Cortex of kidney (tissue), 1 donor: ENCODE data around the gene GRAMD1B.
"Not testable (repeated sequence)": the region's sequence is repeated elsewhere in the genome, so short reads cannot be mapped to it uniquely, and the experiment has no call there.

Experiments used
- DNase-seq: peaks from one replicate; lab custom pipeline; 2025; lab: John Stamatoyannopoulos, UW

Gene GRAMD1B

DNA sequence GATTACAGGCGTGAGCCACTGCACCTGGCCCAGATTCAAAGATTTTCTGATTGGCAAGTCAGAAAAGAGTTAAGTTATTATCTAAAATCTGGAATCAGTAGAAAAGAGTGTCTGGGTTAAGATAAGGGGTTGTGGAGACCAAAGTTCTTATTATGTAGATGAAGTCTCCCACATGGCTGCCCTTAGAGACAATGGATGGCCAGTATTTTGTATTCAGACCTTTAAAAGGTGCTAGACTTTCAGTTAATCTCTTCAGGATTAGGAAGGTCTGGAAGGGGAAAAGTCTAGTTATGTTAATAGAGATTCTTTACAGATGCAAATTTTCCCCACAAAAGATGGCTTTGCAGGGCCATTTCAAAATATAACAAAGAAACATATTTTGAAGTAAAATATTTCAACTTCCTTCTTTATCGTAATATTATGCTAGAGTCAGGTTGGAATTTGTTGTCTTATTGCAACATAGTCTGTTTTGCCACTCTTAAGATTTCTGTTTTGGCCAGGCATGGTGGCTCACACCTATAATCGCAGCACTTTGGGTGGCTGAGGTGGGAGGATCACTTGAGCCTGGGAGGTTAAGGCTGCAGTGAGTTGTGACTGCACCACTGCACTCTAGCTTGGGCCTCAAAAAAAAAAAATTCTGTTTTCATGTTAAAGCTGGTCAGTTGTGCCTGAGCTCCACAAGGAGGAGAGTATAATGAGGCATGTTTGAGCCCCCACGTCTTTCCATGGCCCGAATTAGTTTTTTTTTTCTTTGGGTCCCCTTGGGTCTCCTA, 14.0 kb downstream of the GRAMD1B start:
- DNase-seq, result no peak

DNA sequence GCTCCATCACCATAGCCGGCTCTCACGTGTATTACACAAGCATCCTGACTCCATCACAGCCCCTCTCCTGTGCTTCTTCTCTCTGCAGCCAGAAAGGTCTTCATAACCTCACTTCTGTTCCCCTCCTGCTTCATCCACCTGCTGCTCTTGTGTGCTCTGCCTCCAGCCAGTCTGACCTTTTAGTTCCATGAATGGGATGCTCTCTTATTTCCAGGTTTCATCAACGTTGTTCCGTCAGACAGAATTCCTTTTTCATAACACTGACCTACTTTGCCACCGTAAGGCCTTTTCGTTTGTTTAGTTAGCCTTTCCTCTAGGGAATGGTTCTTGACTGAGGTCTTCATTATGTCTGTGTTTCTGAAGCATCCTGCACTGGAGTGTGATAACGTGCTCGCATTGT, 18.8 kb downstream of the GRAMD1B start:
- no peak for DNase-seq

DNA sequence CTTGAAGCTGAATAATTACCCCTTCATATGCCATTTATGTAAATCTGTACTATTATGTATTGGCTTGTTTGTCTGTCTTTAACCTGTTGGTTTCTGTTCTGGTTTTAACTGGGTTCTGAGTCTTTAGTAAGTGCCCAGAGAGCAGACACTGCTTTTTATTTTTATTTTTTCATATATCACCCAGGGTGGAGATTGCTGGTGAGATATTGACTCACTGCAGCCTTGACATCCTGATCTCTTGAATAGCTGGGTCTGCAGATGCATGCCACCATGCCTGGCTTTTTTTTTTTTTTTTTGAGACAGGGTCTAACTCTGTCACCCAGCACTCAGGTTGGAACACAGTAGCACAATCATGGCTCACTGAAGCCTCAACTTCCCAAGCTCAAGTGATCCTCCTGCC, 19.4 kb downstream of the GRAMD1B start:
- DNase-seq, result no peak

DNA sequence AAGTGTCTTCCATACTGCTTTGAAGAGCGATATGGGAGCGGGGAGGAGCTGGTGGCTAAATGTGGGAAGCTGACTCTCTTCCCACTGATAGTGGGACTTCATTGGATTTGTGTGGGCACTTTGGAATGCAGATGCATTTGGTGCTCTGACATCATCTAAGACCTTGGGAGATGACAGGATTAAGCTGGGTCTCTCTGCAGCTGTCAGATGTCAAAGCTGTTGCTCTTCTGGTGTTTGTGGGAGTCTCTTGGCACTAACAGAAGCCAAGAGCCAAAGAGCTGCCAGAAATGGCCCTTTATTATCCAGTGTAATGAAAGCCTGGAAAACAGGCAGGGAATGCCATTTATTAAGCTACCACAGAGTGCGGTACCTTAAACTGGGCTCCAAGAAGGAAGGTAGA, 20.6 kb downstream of the GRAMD1B start:
- no peak for DNase-seq

DNA sequence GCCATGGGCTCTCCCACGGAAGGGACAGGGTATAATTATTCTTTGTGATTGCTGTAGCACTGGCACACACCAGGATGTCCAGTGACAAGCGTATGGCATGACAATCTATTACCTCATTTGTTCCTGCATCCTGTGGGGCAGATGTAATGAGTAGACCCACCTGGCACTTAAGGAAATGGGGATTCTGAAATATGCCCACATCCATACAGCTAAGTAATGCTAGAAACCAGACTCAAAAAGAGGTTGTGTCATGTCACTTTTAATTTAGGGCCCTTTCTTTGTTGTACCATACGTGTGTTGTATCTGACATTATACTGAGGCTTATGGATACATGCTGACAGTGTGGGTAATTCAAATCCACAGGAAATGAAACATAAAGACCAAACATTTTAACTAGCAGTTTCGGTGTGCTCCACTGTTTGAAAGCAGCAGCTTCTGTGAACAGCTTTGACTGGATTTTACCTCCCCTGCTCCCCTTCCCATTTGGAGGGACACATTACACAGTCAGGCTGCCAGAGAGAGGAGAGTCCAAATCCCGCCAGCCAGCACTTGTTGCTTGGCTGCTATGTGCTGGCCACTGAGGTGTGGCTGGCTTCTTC, 21.2 kb downstream of the GRAMD1B start:
- no peak for DNase-seq

DNA sequence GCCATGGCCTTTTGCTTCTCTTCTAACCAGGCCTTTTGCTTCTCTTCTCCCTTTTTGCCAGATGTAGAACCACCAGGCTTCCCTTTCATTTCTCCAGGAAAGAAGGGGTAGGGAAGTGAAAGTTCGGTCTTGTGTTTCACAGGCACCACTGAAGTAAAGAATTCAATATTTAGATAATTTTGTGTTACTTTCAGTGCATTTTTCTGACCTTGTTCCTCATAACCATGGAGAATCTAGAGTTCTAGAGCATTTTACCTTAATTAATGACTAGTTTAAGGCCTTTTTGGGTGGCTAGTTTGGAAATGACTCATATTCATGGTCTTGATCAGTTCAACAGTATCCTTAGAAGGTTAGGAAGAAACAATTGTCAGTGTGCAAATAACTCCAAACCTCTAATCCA, 22.7 kb downstream of the GRAMD1B start:
- no peak for DNase-seq

DNA sequence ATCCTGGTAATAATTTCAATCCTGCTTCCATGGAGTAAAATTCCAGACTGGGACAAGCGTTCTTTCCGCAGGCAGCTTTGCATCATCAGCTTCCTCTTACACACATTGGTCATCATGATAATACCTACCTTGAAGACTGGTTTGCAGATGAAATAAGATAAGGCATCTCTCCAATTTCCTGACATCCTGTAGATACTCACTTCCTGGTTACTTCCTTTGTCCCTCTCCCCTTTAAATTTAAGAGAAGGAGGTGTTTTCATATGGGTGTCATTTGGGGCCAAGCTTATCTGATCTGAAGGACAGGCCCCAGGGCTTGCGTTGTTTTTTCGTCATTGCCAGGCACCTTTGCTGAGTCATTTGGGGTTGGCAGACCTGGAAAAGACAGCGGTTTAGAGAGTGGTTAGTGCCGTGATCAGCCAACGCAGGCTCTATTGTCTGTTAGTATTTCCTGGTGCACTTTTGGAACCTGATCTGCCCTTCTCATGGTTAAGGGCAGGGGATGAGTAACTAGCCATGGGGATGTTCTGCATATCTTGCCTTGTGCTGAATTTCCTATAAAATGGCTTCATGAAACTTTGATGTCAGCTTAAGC, 24.1 kb downstream of the GRAMD1B start:
- no peak for DNase-seq

DNA sequence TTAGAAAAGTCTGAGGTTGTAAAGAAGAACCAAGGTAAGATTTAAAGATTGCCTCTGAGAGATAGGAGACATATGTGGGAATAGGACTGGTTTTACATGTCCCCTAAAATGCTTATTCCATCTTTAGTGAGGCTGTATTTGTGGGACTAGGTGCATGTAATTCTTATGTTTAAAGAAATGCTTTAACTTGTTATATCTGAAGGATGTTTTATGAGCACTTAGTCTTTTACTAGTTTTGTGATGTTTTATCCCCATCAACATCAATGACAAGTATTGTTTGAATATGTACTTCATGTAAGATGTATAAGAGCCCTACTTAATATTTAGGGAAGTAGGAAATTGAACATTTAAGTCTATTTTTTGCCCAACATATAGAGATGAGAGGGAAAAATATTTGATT, 24.7 kb downstream of the GRAMD1B start:
- DNase-seq, result no peak

DNA sequence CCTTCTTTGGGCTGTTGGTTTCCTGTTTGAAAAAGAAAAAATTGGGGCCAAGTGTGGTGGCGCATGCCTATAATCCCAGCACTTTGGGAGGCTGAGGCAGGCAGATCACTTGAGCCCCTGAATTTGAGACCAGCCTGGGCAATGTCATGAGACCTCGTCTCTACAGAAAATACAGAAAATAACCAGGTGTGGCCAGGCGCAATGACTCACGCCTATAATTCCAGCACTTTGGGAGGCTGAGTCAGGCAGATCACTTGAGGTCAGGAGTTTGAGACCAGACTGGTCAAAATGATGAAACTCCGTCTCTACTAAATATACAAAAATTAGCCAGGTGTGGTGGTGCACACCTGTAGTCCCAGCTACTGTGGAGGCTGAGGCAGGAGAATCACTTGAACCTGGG, 26.4 kb downstream of the GRAMD1B start:
- not testable (repeated sequence) for DNase-seq

DNA sequence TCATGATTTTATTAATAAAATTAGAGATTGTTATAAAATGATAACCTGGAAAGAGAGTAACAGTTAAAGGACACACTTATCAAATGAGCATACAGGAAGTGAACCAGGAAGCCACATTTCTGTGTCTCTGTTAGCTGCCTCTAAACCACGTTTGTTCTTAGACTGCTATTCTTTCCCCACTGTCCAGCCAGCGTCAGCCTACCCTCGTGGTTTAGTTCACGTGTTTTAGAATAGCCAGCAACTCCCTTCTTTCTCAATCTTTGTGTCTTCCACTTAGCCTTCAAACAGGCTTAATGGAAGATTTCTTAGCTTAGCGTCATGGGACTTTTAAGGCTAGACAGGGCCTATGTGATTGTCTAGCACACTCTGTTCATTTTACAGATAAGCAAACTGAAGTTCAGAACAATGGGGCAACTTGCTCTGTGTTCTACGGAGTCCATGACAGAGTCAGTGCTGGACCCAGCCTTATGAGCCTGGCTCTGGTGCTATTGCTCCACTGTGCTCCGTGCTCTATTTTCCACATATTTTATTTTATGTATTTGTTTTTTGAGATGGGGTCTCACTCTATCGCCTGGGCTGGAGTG, 27.2 kb downstream of the GRAMD1B start:
- no peak for DNase-seq

DNA sequence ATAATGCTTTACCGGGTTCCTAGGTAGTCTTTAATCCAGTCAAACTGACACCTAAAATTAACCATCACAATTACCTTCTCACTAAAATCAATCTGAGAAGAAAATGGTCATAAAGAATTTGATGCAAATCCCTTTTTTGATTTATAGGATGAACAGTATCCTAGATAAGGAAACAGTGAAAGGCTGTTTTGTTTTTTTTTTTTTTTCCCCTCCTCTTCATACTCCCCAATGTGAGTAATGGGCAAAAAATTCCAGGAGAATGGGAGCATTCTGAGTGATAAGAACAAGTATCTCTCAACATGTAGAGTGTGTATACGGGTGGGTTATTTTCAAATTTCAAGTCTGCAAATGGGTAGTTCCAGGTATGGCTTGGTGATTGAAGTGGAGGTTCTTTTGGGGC, 28.4 kb downstream of the GRAMD1B start:
- no peak for DNase-seq

DNA sequence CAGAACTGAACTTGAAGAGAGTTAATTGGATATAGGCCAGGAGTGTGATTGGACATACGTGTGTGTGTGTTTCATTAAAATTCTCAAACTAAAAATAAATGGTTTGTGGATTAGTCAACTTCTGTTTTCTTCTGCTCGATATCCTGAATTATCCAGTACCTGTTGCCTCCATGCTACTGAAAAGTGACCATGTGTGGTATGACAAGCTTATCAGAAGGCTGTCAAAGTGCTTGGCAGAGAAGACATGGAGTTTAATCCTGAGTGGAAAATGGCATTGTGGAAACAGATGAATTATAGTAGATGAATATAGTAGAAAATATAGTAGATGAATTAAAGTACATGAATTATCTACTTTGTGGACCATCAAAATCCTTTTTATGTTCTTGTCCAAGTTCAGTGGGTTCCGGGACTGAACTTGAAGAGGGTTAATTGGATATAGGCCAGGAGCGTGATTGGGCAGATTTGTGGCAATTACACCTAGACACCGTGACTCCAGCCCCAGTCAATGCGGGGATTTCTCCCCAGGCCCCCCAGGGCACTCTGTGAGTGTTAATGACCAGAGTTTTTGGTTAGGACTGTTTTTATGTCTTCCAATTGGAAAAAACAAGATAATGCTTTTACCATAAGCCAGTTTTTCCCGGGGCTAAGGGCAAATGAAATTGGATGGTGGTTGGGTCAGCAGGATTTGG, 30.1 kb downstream of the GRAMD1B start:
- DNase-seq, result no peak

DNA sequence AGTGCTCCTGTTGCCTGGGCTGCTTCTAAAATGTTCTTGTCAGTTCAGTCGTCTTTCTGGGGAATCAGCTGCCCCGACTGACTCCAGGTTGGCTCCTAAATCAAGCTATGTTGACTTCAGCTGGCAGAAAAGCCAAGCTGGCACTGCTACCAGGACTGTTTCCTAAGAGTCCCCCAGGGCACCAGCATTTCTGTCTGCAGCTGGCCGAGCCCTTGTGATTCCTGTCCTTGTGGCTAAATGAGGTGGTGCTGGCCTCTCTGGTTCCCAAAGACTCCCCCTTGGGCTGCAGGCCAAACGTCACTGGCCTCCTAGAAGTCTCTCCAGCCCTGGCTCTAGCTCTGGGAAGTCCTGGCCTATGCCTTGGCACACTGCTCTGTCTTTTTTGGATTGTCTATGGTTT, 31.1 kb downstream of the GRAMD1B start:
- DNase-seq, result no peak

DNA sequence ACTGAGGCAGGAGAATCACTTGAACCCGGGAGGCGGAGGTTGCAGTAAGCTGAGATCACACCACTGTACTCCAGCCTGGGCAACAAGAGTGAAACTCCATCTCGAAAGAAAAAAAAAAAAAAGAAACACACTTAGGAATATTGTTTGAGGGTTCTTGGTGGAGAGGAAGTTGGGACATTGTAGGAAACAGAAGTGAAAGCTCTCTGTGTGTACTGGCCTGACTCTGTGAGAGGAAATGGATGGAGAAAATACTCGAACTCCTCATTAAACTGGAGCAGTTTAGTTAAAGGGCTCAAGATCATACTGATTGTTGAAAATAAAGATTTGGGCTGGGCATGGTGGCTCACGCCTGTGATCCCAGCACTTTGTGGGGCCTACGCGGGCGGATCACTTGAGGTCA, 35.6 kb downstream of the GRAMD1B start:
- DNase-seq, result not testable (repeated sequence)

DNA sequence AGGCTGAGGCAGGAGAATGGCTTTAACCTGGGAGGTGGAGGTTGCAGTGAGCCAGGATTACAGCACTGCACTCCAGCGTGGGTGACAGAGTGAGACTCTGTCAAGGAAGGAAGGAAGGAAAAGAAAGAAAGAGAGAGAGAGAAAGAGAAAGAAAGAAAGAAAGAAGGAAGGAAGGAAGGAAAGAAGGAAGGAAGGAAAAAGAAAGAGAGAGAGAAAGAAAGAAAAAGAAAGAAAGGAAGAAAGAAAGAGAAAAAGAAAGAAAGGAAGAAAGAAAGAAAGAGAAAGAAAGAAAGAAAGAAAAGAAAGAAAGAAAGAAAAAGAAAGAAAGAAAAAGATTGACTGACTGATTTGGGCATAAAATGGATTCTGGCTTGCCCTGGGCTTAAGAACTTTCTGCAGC, 36.1 kb downstream of the GRAMD1B start:
- DNase-seq, result not testable (repeated sequence)

DNA sequence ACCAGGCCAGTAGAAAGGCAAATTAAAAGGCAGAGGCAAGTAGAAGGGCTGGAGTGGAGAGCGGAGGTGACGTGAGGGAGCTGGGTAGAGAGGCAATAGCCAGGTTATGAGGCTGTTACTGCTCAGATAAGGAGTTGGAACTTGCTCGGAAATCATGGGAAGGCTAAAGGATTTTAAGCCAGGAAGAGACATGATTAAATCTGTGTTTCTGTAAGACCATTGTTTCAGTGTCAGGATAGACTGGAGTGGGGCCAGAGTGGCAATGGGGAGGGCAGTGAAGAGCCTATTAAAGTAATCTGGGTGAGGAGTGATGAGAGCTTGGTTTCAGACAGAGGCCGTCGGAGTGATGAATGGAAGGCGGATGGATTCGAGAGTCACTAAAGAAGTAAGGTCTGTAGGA, 39.0 kb downstream of the GRAMD1B start:
- DNase-seq, result no peak

DNA sequence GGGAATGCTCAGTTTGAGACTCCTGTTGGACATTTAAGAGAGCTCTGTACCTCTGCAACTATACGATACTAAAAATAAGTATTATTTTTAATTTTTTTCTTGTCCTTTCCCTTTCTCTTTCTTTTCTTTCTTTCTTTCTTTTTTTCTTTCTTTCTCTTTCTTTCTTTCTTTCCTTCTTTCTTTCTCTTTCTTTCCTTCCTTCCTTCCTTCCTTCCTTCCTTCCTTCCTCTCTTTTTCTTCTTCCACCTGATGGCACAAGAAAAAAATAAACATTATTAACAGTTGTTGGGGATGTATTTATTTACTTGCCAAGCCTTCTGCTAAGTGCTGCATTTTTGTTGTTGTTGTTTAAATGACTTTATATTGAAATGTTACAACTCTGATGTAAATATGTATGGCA, 39.5 kb downstream of the GRAMD1B start:
- no peak for DNase-seq

DNA sequence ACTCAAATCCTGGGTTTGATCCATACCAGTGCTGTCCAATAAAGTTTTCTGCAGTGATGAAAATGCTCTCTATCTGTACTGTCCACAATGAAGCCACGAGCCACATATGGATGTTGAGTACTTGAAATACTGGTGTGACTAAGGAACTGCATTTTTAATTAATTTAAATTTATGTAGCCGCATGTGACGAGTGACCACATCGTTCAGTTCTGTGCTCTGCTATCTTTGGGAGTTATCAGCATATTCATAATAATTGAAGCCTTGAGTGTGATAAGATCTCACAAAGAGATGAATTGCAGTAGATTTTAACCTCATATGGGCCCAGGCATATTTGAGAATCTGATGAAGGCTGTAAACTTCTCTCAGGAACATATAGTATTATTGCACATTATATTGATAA, 40.8 kb downstream of the GRAMD1B start:
- no peak for DNase-seq

DNA sequence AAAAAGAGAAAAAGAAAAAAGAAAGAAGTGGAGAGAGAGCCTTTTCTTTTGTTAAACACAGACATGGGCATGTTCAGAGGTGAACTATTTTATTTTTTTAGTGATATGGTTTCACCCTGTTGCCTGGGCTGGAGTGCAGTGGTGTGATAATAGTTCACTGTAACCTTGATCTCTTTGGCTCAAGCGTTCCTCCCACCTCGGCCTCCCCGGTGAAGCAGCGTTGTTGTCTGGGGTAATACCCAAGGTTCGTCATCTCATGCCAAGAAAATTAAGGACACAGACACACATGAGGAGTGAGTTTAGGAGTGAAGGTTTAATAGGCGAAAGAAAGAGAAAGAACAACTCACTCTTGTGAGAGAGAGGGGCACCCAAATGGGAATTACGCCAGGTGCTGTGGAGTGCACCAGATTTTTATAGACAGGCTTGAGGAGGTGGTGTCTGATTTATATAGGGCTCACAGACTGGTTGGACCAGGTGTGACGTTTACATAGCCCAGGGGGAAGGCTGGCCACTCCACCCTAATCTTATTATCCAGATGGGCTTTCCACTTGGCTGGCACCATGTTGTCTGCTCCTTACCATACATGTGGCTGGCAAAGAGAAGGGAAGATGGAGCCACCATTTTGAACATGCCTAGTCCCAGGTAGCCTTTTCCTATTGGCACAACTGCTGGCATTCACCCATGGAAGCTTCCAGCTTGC, 42.3 kb downstream of the GRAMD1B start:
- no peak for DNase-seq

DNA sequence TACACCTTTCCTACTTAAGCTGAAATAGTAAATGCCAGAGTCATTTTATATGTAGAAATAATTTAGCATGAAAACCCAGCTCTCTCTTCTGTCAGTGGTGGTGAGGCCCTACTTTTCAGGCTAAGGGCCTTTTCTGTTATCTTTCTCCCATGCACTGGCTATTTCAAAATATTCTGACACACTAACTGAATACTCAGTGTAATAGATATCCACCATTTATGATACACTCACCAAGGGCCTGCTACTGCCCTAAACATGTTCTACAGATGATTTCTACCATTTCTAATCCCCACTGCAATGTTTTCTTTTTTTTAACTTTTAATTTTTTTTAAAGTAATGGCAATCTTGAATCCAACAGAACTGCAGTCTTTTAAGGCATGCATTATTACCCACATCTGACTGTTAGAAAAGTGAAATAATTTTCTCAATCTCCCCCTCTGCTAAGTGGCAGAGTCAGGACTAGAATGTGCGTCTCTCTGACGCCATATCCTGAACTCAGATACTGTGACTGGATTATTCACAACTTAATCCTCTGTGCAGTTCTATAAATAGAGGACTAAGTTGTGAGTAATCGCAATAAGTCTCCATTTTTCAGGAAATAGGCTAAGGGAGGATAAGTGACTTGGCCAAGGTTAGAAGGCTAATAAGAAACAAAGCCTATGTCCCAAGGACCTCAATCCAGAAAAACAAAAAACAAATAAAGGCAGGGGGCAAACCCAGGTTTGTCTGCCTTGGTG, 44.0 kb downstream of the GRAMD1B start:
- DNase-seq, result no peak

DNA sequence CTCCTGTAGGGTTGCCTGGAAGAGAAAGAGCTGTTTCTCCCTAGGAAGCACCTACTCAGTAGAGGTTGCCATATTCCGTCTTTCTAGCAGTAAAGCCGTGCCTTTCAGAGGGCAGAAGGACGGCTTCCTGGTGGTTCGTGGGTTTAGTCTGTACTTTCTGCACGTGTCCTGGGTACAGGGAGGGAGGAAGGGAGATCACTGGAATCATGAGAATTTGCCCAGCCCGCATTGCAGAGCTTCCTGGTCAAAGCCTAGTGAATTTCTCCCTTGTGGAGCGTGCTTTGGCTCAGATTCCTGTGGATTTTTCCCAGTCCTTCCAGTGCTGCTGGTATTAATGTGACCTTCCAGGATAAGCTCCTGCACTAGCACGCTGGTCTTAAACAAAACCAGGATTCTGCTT, 44.9 kb downstream of the GRAMD1B start:
- no peak for DNase-seq
